Activated CD4-positive, alpha-beta T cell treated with anti-CD3 and anti-CD28 coated beads, Interleukin-2, amount 50 U/mL, for 48 hours (primary cell): Measurements from ENCODE around the gene LRRIQ1.
"Not testable (repeated sequence)": the region's sequence is repeated elsewhere in the genome, so short reads cannot be mapped to it uniquely, and the experiment has no call there.

Source experiments
- DNase-seq, 2 experiments: peaks; one replicate each; pipeline ENCODE4 v3.0.0-alpha.2; 2020

Gene LRRIQ1

DNA sequence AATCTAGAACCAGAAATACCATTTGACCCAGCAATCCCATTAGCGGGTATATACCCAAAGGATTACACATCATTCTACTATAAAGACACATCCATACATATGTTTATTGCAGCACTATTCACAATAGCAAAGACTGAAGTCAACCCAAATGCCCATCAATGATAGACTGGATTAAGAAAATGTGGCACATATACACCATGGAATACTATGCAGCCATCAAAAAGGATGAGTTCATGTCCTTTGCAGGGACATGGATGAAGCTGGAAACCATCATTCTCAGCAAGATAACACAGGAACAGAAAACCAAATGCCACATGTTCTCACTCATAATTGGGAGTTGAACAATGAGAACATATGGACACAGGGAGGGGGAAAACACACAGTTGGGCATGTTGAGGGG, 188.2 kb downstream of the LRRIQ1 start:
- not testable (repeated sequence) for DNase-seq

DNA sequence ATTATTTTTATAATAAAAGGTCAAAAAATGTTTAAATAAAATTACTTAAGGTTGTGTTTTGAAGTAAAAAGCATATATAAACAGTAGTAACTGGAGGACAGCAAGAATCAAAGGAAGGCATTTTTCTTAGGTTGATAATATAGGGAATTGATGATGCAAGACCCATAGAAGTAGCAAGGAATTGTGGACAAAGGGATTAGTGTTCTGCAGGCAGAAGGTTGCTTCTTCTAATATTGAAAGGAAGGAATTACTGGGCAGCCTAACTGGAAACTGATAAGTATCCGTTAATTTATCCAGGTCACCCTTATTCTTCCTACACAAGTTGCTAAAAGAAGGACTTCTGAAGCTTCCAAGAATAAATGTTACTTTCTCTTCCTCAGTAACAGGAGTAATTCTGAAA, 189.3 kb downstream of the LRRIQ1 start:
- DNase-seq, result no peak

- no peak for DNase-seq
Measured at GRCh38 chr12:85237327-85237726, 201.2 kb downstream of the LRRIQ1 start.

- DNase-seq, result no peak
Measured at GRCh38 chr12:85244561-85244960, 208.4 kb downstream of the LRRIQ1 start.

- DNase-seq, result no peak
Measured at GRCh38 chr12:85253853-85254252, 217.7 kb downstream of the LRRIQ1 start.

- DNase-seq, result no peak
Measured at GRCh38 chr12:85257671-85258070, 221.5 kb downstream of the LRRIQ1 start.

- no peak for DNase-seq
Measured at GRCh38 chr12:85260447-85260846, 224.3 kb downstream of the LRRIQ1 start.

- no peak for DNase-seq
Measured at GRCh38 chr12:85260896-85261295, 224.7 kb downstream of the LRRIQ1 start.

- no peak for DNase-seq
Measured at GRCh38 chr12:85266356-85266755, 230.2 kb downstream of the LRRIQ1 start.

GRCh38 chr12:85273381-85274314, 237.5 kb downstream of the LRRIQ1 start:
- no peak for DNase-seq

- DNase-seq, result no peak
Measured at GRCh38 chr12:85274315-85274651, 238.1 kb downstream of the LRRIQ1 start.

DNA sequence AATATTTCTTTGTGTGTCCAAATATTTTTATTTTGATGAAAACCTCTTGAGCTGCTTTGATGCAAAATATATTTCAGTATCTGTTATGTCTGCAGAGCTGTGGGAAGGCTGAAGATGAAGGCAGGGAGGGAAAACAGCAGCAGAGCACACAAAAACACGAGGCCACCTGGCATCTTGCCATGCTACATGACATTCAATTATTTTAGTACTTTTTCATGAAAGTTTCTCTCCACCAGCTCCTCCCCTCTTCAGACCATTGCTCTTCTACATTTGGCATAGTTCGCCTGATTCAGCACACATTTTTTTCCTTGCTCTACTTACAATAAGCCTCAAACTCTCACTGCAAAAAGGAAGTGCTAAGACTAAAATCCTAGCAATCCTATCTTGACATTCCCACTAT, 239.2 kb downstream of the LRRIQ1 start:
- no peak for DNase-seq

- DNase-seq, result no peak
Measured at GRCh38 chr12:85277191-85277590, 241.0 kb downstream of the LRRIQ1 start.

GRCh38 chr12:85277900-85278597, 241.9 kb downstream of the LRRIQ1 start:
- no peak for DNase-seq

GRCh38 chr12:85278598-85279448, 242.7 kb downstream of the LRRIQ1 start:
- DNase-seq, result no peak

DNA sequence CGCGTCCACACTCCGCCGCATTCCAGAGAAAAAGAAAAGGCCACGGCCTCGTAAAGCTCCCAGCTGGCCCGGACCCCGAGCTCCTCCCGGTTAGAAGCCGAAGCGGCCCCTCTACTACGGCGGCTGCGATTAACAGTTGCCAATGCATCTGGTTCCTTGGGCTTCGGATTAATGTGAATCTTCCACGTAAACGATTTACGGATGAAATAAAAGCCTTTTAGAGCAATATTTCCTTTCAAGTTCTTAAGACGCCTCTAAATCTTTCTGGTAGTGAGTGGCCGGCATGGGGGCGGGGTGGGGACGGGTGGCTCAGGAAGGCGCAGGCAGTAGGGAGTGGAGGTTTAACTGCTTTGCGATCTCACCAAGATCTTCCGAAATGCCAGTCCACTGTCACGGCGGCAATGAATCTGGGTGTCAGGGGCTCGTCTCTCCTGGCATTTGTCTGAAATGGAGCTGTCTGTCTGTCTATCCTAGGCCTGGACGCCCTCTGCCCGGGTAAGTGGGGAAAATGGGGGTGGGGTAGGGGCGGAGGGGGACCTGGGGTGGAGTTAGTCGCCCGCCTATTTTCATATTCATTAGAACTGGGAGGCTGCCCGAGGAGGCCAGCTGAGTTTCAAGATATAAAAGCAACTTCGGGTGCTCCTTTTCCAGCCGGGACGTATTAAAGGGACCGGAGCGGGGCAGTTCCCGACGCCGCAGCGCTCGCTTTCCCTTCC, 243.5 kb downstream of the LRRIQ1 start:
- no peak for DNase-seq

DNA sequence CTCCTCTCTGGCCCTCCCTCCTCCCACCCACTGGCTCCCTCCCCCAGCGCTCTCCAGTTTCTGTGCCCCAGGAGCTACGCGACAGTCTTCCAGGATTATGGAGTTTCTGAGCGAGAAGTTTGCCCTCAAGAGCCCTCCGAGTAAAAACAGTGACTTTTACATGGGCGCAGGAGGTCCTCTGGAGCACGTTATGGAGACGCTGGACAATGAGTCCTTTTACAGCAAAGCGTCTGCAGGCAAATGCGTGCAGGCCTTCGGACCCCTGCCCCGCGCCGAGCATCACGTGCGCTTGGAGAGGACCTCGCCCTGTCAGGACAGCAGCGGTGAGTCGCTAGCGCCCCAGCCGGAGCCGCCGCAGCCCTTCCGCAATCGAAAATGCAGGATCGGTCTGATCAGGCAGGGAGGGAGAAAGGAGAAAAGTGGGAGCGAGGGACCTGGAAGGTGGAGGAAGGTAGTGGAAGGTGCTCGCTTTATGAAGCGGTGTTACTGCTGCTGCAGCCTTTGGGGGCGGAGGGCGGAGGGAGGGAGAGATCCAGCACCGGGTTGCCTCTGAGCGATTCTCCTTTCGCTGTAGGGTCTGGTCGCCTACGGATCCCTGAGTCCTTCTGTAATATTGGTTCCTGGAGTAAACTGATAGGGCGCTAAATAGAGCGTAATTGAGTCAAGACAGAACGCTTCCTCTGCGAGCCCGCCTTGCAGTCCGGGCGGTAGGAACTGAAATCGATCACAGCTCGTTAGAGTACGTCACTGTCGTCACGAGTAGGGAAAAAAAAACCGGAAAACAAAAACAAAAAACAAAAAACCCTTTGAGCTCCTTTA, 244.2 kb downstream of the LRRIQ1 start, which contains the start of gene ALX1:
Gene ALX1, plus strand, starts transcription at position 56 of the 819 bp plus-strand sequence. Its CDS starts 42 bp downstream, at position 98.
- no peak for DNase-seq

GRCh38 chr12:85280984-85281630, 245.0 kb downstream of the LRRIQ1 start:
- no peak for DNase-seq

GRCh38 chr12:85281636-85282312, 245.6 kb downstream of the LRRIQ1 start:
- no peak for DNase-seq

DNA sequence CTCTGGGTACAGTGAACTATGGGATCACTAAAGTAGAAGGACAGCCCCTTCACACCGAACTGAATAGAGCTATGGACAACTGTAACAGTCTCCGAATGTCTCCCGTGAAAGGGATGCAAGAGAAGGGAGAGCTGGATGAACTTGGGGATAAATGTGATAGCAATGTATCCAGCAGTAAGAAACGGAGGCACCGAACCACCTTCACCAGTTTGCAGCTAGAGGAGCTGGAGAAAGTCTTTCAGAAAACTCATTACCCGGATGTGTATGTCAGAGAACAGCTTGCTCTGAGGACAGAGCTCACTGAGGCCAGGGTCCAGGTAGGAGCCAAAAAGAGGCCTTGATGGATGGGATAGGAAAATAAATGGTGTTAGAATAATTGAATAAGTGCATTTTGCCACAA, 247.4 kb downstream of the LRRIQ1 start:
- DNase-seq, result no peak
